Right atrium auricular region (tissue), 2 donors: ENCODE results near the gene CD33. TPM values are rescaled to one million over a fixed set of nuclear protein-coding genes. Genes with fewer than 3 reads are reported as not detected.

ENCODE experiments used
- DNase-seq: peaks from one replicate; pipeline ENCODE4 v3.0.0-alpha.2; 2019; ENCODE audit warnings: low spot score
- H3K27ac ChIP-seq, 2 donors: fragments of 200-600 bp; sonication (generic); 1 replicate in 1 of 2; 2 replicates in 1 of 2; pipeline ENCODE4 v1.5.1; 2016 to 2019
- H3K27me3 ChIP-seq, 2 donors: fragments of 200-600 bp; sonication (generic); one replicate each; pipeline versions ENCODE4 v1.5.1 to v1.6.0; 2017 to 2019
- H3K36me3 ChIP-seq: fragments of 200-600 bp; sonication (generic); one replicate; pipeline ENCODE4 v1.5.1; 2016
- H3K4me1 ChIP-seq, 2 donors: fragments of 200-600 bp; sonication (generic); one replicate each; pipeline versions ENCODE4 v1.5.1 to v1.6.0; 2017 to 2019
- H3K4me3 ChIP-seq, 2 donors: fragments of 200-600 bp; sonication (generic); 1 replicate in 1 of 2; 2 replicates in 1 of 2; pipeline ENCODE4 v1.5.1; 2017 to 2019; ENCODE audit warnings: mild to moderate bottlenecking in 1 of 2, moderate library complexity in 1 of 2
- H3K9me3 ChIP-seq, 2 donors: fragments of 200-600 bp; sonication (generic); one replicate each; pipeline ENCODE4 v1.5.1; 2019
- total RNA-seq, 2 donors: library from RNA; depleted of rRNA; stranded (reverse); fragments of >200 nt; gene quantifications; one replicate each; pipeline ENCODE4 v1.1.0, GENCODE V29; 2016
- TF ChIP-seq, protein P1 (sequence below), 2 donors: fragments of 200-600 bp; sonication (generic); IDR thresholded peaks; one replicate each; pipeline ENCODE4 v1.5.1; 2019; ENCODE audit warnings: antibody characterized with exemption in 2 of 2

CD33 gene
- total RNA-seq, 2 donors from 2014 or later: 2.3 to 4.2 TPM

DNA sequence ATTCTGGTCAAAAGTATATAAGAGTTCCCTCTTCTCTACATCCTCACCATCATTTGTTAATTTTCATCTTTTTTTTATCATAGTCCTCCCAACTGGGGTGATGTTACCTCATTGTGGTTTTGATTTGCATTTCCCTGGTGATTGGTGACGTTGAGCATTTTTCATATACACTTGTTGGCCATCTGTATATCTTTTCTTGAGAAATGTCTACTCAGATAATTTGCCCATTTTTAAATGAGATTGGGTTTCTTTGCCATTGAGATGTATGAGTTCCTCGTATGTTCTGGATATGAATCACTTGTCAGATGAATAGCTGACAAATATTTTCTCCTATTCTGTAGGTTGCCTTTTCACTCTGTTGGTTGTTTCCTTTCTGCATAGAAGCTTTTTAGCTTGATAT is 2.4 kb downstream of the CD33 start:
- TF ChIP-seq, protein P1, sequence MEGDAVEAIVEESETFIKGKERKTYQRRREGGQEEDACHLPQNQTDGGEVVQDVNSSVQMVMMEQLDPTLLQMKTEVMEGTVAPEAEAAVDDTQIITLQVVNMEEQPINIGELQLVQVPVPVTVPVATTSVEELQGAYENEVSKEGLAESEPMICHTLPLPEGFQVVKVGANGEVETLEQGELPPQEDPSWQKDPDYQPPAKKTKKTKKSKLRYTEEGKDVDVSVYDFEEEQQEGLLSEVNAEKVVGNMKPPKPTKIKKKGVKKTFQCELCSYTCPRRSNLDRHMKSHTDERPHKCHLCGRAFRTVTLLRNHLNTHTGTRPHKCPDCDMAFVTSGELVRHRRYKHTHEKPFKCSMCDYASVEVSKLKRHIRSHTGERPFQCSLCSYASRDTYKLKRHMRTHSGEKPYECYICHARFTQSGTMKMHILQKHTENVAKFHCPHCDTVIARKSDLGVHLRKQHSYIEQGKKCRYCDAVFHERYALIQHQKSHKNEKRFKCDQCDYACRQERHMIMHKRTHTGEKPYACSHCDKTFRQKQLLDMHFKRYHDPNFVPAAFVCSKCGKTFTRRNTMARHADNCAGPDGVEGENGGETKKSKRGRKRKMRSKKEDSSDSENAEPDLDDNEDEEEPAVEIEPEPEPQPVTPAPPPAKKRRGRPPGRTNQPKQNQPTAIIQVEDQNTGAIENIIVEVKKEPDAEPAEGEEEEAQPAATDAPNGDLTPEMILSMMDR (IDR thresholded peaks at IDR 0.05): no peak
- Histone ChIP-seq H3K4me3 (no peak overlapping the region), H3K36me3 (no peaks in the 10 kb centered on the region), H3K27ac (no peak overlapping the region), H3K9me3 (no peaks in the 10 kb centered on the region), H3K27me3 (no peaks in the 10 kb centered on the region), H3K4me1 (no peaks in the 10 kb centered on the region)
- DNase-seq: no peak

DNA sequence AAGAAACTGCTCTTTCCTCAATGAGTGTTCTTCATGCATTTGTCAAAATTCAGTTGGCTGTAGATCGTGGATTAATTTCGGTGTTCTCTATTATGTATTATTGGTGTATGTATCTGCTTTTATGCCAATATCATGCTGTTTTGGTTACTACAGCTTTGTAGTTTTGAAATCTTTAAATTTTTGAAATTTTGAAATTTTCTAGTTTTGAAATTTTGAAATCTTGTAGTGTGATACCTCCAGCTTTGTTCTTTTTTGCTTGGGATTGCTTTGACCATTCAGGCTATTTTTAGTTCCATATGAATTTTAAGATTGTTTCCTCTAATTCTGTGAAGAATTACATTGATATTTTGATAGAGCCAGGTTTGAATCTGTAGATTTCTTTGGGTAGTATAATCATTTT is 3.1 kb downstream of the CD33 start:
- H3K4me3 ChIP-seq: no peak overlapping the region
- TF ChIP-seq, protein P1 (IDR thresholded peaks at IDR 0.05): no peak
- DNase-seq: no peak
- no peaks in the 10 kb centered on the region for H3K36me3 ChIP-seq
- no peaks in the 10 kb centered on the region for H3K27me3 ChIP-seq
- no peaks in the 10 kb centered on the region for H3K4me1 ChIP-seq
- H3K27ac ChIP-seq: no peak overlapping the region
- no peaks in the 10 kb centered on the region for H3K9me3 ChIP-seq

DNA sequence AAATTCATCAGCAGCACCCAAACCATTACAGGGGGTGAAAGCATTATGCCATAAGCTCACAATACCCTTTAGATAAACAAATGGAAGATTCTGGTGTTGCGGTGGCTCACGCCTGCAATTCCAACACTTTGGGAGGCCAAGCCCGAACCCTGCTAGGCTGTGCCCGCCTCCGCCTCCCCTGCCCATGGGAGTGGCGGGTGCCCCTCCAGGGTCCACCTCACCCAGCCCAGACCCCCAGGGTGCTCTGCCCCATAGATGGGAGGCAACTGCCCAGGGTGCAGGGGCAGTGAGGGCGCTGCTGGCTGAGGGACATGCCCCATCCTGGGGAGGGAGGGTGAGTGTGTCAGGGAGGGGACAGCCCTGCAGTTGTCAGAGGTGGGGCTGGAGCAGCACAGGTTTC is 16.0 kb downstream of the CD33 start:
- H3K4me3 ChIP-seq: no peak overlapping the region
- TF ChIP-seq, protein P1 (IDR thresholded peaks at IDR 0.05): no peak
- no peak for DNase-seq
- no peaks in the 10 kb centered on the region for H3K27me3 ChIP-seq
- no peak overlapping the region for H3K27ac ChIP-seq
- no peaks in the 10 kb centered on the region for H3K9me3 ChIP-seq
- no peaks in the 10 kb centered on the region for H3K4me1 ChIP-seq
- H3K36me3 ChIP-seq: no peaks in the 10 kb centered on the region

DNA sequence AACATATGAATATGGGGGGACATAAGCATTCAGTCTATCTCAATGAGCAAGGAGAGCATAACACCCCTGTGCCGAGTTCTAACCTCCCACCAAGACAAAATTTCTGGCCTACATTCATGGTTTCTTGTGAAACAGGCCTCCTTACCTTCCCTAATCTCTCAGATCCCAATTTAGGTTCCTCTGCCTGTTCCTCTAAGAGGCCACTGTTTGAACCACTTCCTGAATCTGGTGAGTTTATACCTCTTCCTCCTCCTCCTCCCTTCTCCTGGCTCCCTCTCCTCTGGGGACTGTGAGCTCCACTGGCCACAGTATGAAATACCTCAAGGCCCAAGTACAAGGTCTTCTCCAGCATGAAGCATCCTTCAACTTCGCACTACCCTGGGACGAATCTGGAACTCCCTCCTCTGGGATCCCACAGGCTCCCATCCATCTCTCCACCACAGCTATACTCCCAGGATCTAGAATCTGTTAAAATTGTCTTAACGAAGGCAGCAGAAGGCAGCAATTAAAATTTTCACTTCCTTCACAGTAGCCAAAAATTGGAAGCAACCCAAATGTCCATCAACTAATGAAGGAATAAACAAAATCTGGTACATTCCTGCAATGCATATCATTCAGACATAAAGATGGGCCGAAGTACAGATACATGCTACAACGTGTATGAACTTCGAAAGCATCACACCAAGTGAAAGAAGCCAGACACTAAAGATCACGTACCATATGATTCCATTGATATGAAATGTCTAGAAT is 18.2 kb downstream of the CD33 start:
- H3K4me3 ChIP-seq: no peak overlapping the region
- no peak overlapping the region for H3K27ac ChIP-seq
- DNase-seq: no peak
- H3K9me3 ChIP-seq: no peaks in the 10 kb centered on the region
- no peaks in the 10 kb centered on the region for H3K27me3 ChIP-seq
- H3K4me1 ChIP-seq: no peaks in the 10 kb centered on the region
- TF ChIP-seq, protein P1 (IDR thresholded peaks at IDR 0.05): no peak
- no peaks in the 10 kb centered on the region for H3K36me3 ChIP-seq

DNA sequence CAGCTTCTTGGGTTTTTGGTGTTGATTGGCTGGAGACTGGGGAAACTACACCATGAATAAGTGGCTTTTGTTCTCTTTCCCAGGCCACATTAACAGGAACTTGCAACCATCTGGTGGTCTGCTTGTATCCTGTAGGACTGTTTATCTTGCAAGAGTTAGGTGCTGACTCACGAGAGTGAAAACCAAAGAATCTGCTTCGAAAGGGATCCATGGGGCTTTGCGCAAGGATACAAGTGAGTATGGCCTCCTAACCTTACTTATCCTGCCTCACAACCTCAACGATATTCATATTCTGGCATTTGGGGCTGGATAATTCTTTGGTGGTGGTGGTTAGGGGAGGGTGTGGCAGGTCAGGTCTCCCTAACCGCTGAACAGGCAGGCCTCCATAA is 21.3 kb downstream of the CD33 start:
- no peak overlapping the region for H3K4me3 ChIP-seq
- H3K27ac ChIP-seq: no peak overlapping the region
- TF ChIP-seq, protein P1 (IDR thresholded peaks at IDR 0.05): no peak
- H3K9me3 ChIP-seq: no peaks in the 10 kb centered on the region
- no peaks in the 10 kb centered on the region for H3K36me3 ChIP-seq
- H3K4me1 ChIP-seq: no peaks in the 10 kb centered on the region
- DNase-seq: no peak
- H3K27me3 ChIP-seq: no peaks in the 10 kb centered on the region
